ENCODE data around the gene VPS72. TPM values are rescaled to one million over a fixed set of nuclear protein-coding genes. Genes with fewer than 3 reads are reported as not detected.

Gene VPS72
- total and polyA plus RNA-seq, 9 of the 15 experiments (the other 6 are each of a cell fraction or from before 2014, with no cell fraction given) = 7.2 to 131 (median 75.7) TPM

DNA sequence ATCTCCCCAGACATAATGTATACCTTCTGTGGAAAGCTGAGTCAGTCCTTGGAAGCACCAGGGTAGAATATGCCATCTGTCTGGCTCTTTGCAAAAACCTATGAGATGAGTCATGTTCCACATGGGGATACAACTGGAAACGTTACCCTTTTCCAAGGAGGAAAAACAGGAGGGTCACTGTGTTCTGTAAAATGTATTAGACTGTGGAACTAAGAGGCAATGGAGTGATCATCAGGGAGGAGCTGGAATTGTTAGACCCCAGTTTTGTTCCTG is 48.4 kb upstream of the VPS72 start:
- intact Hi-C loops (cut with micrococcal nuclease) = no loop called here
- H3K9me1 ChIP-seq (ENCODE audit: control insufficient read depth, insufficient read depth, low read length) = no peaks in the 10 kb centered on the region
- no peaks in the 10 kb centered on the region; a peak in 1 of 5 replicates for H3K4me1 ChIP-seq (replicated peaks in 1 of 2; ENCODE audit: control insufficient read depth in 2 of 2, insufficient read depth in 2 of 2, low read length in 2 of 2)
- ChIA-PET CTCF (ENCODE audit: low intra/inter-chr PET ratio) (no interaction called here), POLR2A (no interaction called here)
- no peak overlapping the region for H3K27ac ChIP-seq (ENCODE audit: extremely low read depth, low read depth, low read length)
- H3K9me3 ChIP-seq (replicated peaks; ENCODE audit: control insufficient read depth, insufficient read depth, low read depth, low read length) = no peaks in the 10 kb centered on the region; the same call in 1 of the 2 replicates
- FAIRE-seq (no peak), ATAC-seq (no peak), DNase-seq (ENCODE audit: extremely low read depth in 1 of 4, low spot score in 3 of 4) (no peak)
- no peak overlapping the region for H3K9ac ChIP-seq (ENCODE audit: insufficient read depth in 1 of 2, low read depth in 2 of 2, low read length in 2 of 2)
- no peak overlapping the region for H2AFZ ChIP-seq (ENCODE audit: low read depth, low read length)
- H3K27me3 ChIP-seq (ENCODE audit: control insufficient read depth in 2 of 2, insufficient read depth in 2 of 2, low read length in 2 of 2) = no peaks in the 10 kb centered on the region
- H3K4me3 ChIP-seq = no peak overlapping the region
- H4K20me1 ChIP-seq (replicated peaks; ENCODE audit: control insufficient read depth, insufficient read depth, low read length) = no peaks in the 10 kb centered on the region
- 30% methylated on average over 1 of the region's 1 CpG for WGBS (ENCODE audit: insufficient coverage, low coverage, missing lambda C conversion rate)
- no peaks in the 10 kb centered on the region for H3K79me2 ChIP-seq (ENCODE audit: control insufficient read depth, insufficient read depth, low read length)
- in situ Hi-C loops (cut with MboI) = no loop called here
- no TSS peak for BruUV-seq (replicated peaks)
- no peak overlapping the region for H3K4me2 ChIP-seq (ENCODE audit: insufficient read depth, low read length)
- H3K36me3 ChIP-seq (ENCODE audit: control insufficient read depth, insufficient read depth, low read length) = peaks cover 78% of the 10 kb centered on the region; the same call in 2 of the 3 replicates
- TF ChIP-seq ZBTB1 (CRISPR knock-in tag; IDR thresholded peaks at IDR 0.05; ENCODE audit: borderline replicate concordance, low read depth) = no peak
- TF ChIP-seq, protein P1, sequence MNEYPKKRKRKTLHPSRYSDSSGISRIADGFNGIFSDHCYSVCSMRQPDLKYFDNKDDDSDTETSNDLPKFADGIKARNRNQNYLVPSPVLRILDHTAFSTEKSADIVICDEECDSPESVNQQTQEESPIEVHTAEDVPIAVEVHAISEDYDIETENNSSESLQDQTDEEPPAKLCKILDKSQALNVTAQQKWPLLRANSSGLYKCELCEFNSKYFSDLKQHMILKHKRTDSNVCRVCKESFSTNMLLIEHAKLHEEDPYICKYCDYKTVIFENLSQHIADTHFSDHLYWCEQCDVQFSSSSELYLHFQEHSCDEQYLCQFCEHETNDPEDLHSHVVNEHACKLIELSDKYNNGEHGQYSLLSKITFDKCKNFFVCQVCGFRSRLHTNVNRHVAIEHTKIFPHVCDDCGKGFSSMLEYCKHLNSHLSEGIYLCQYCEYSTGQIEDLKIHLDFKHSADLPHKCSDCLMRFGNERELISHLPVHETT (CRISPR knock-in tag; conservative IDR thresholded peaks at IDR 0.05 in 1 of 2, IDR thresholded peaks at IDR 0.05 in 1 of 2) = no peak
- no peak for TF ChIP-seq ZNF184 (CRISPR knock-in tag; IDR thresholded peaks at IDR 0.05)
- TF ChIP-seq FOXK2 (conservative IDR thresholded peaks at IDR 0.05 in 1 of 2, IDR thresholded peaks at IDR 0.05 in 1 of 2; ENCODE audit: low read depth in 2 of 2) = no peak
- no peak for TF ChIP-seq ZNF282 (CRISPR knock-in tag; IDR thresholded peaks at IDR 0.05)
- TF ChIP-seq, protein P2, sequence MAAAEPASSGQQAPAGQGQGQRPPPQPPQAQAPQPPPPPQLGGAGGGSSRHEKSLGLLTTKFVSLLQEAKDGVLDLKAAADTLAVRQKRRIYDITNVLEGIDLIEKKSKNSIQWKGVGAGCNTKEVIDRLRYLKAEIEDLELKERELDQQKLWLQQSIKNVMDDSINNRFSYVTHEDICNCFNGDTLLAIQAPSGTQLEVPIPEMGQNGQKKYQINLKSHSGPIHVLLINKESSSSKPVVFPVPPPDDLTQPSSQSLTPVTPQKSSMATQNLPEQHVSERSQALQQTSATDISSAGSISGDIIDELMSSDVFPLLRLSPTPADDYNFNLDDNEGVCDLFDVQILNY (CRISPR knock-in tag; IDR thresholded peaks at IDR 0.05) = no peak
- TF ChIP-seq NFATC3 (IDR thresholded peaks at IDR 0.05) = no peak
- TF ChIP-seq SIX5 (IDR thresholded peaks at IDR 0.05; ENCODE audit: borderline replicate concordance in 1 of 2, insufficient read depth in 1 of 2, low read depth in 1 of 2, low read length in 2 of 2) = no peak
- TF ChIP-seq GABPB2 (CRISPR knock-in tag; conservative IDR thresholded peaks at IDR 0.05) = no peak
- TF ChIP-seq, protein P3, sequence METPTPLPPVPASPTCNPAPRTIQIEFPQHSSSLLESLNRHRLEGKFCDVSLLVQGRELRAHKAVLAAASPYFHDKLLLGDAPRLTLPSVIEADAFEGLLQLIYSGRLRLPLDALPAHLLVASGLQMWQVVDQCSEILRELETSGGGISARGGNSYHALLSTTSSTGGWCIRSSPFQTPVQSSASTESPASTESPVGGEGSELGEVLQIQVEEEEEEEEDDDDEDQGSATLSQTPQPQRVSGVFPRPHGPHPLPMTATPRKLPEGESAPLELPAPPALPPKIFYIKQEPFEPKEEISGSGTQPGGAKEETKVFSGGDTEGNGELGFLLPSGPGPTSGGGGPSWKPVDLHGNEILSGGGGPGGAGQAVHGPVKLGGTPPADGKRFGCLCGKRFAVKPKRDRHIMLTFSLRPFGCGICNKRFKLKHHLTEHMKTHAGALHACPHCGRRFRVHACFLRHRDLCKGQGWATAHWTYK (CRISPR knock-in tag; IDR thresholded peaks at IDR 0.05) = no peak
- no peak for TF ChIP-seq LARP7 (IDR thresholded peaks at IDR 0.05)
- TF ChIP-seq, protein P4, sequence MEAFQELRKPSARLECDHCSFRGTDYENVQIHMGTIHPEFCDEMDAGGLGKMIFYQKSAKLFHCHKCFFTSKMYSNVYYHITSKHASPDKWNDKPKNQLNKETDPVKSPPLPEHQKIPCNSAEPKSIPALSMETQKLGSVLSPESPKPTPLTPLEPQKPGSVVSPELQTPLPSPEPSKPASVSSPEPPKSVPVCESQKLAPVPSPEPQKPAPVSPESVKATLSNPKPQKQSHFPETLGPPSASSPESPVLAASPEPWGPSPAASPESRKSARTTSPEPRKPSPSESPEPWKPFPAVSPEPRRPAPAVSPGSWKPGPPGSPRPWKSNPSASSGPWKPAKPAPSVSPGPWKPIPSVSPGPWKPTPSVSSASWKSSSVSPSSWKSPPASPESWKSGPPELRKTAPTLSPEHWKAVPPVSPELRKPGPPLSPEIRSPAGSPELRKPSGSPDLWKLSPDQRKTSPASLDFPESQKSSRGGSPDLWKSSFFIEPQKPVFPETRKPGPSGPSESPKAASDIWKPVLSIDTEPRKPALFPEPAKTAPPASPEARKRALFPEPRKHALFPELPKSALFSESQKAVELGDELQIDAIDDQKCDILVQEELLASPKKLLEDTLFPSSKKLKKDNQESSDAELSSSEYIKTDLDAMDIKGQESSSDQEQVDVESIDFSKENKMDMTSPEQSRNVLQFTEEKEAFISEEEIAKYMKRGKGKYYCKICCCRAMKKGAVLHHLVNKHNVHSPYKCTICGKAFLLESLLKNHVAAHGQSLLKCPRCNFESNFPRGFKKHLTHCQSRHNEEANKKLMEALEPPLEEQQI (IDR thresholded peaks at IDR 0.05) = no peak
- no peak for TF ChIP-seq KAT8 (IDR thresholded peaks at IDR 0.05; ENCODE audit: low read depth)
- no peak for TF ChIP-seq CREBBP (IDR thresholded peaks at IDR 0.05; ENCODE audit: low read depth, low read length)
- no peak for TF ChIP-seq CEBPG (CRISPR knock-in tag; IDR thresholded peaks at IDR 0.05)
- TF ChIP-seq CEBPG (tag; conservative IDR thresholded peaks at IDR 0.05 in 1 of 2, IDR thresholded peaks at IDR 0.05 in 1 of 2) = no peak
- no peak for TF ChIP-seq BRF1 (IDR thresholded peaks at IDR 0.05; ENCODE audit: borderline replicate concordance, extremely low read depth, insufficient read length)

Data from K562 (cell line).